ENCODE data around the gene TBC1D2.

Gene TBC1D2

DNA sequence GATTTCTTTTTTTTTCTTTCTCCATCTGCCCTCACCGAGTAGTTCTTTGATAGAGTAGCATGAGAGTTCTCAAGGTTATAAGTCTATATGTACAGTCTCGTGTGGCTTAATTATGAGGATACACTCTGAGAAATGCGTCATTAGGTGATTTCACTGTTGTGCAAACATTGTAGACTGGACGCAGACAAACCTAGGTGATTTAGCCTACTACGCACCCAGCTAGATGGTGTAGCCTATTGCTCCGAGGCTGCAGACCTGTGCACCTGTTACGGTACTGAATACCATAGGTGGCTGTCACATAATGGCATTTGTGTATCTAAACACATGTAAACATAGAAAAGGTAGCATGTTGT, 36.1 kb downstream of the TBC1D2 start:
- H3K27me3 ChIP-seq (ENCODE audit: insufficient read depth, low read length), result no peaks in the 10 kb centered on the region
- no peak overlapping the region for H2AFZ ChIP-seq (ENCODE audit: low read length)
- no peaks in the 10 kb centered on the region for H3K4me1 ChIP-seq (ENCODE audit: insufficient read depth, low read length, severe bottlenecking)
- H3K27ac ChIP-seq (ENCODE audit: low read depth, low read length, poor library complexity, severe bottlenecking), result no peak overlapping the region
- H3K79me2 ChIP-seq (ENCODE audit: insufficient read depth, low read length), result no peaks in the 10 kb centered on the region
- H3K9me2 ChIP-seq (ENCODE audit: low read depth, low read length), result no peaks in the 10 kb centered on the region
- no peaks in the 10 kb centered on the region for H3K9me3 ChIP-seq (ENCODE audit: low read length)
- TF ChIP-seq, protein P1, sequence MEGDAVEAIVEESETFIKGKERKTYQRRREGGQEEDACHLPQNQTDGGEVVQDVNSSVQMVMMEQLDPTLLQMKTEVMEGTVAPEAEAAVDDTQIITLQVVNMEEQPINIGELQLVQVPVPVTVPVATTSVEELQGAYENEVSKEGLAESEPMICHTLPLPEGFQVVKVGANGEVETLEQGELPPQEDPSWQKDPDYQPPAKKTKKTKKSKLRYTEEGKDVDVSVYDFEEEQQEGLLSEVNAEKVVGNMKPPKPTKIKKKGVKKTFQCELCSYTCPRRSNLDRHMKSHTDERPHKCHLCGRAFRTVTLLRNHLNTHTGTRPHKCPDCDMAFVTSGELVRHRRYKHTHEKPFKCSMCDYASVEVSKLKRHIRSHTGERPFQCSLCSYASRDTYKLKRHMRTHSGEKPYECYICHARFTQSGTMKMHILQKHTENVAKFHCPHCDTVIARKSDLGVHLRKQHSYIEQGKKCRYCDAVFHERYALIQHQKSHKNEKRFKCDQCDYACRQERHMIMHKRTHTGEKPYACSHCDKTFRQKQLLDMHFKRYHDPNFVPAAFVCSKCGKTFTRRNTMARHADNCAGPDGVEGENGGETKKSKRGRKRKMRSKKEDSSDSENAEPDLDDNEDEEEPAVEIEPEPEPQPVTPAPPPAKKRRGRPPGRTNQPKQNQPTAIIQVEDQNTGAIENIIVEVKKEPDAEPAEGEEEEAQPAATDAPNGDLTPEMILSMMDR (IDR thresholded peaks at IDR 0.05; ENCODE audit: low read length), result no peak
- TF ChIP-seq EZH2 (IDR thresholded peaks at IDR 0.05; ENCODE audit: borderline replicate concordance, low read length), result no peak
- no peaks in the 10 kb centered on the region for H4K20me1 ChIP-seq (ENCODE audit: insufficient read depth, low read length)
- H3K9ac ChIP-seq (ENCODE audit: low read length), result no peak overlapping the region
- no peak overlapping the region for H3K4me3 ChIP-seq (ENCODE audit: low read depth, low read length, poor library complexity, severe bottlenecking)
- no peaks in the 10 kb centered on the region for H3F3A ChIP-seq (ENCODE audit: insufficient read depth, low read length)
- no peak overlapping the region for H3K4me2 ChIP-seq (ENCODE audit: low read length)
- H3K36me3 ChIP-seq (ENCODE audit: insufficient read depth, low read length), result no peaks in the 10 kb centered on the region

- no peak overlapping the region for H3K4me2 ChIP-seq (ENCODE audit: low read length)
- no peak overlapping the region for H3K4me3 ChIP-seq (ENCODE audit: low read depth, low read length, poor library complexity, severe bottlenecking)
Observed at GRCh38 chr9:98218562-98219363, 36.7 kb downstream of the TBC1D2 start.

GRCh38 chr9:98217255-98217654, 38.2 kb downstream of the TBC1D2 start:
- H3K4me2 ChIP-seq (ENCODE audit: low read length), result no peak overlapping the region
- H3K9me2 ChIP-seq (ENCODE audit: low read depth, low read length), result no peaks in the 10 kb centered on the region
- no peaks in the 10 kb centered on the region for H3K36me3 ChIP-seq (ENCODE audit: insufficient read depth, low read length)
- no peak overlapping the region for H3K4me3 ChIP-seq (ENCODE audit: low read depth, low read length, poor library complexity, severe bottlenecking)
- no peaks in the 10 kb centered on the region for H3K4me1 ChIP-seq (ENCODE audit: insufficient read depth, low read length, severe bottlenecking)
- H2AFZ ChIP-seq (ENCODE audit: low read length), result no peak overlapping the region
- H4K20me1 ChIP-seq (ENCODE audit: insufficient read depth, low read length), result no peaks in the 10 kb centered on the region
- no peaks in the 10 kb centered on the region for H3K79me2 ChIP-seq (ENCODE audit: insufficient read depth, low read length)
- H3K27me3 ChIP-seq (ENCODE audit: insufficient read depth, low read length), result no peaks in the 10 kb centered on the region
- TF ChIP-seq EZH2 (IDR thresholded peaks at IDR 0.05; ENCODE audit: borderline replicate concordance, low read length), result no peak
- TF ChIP-seq, protein P1 (IDR thresholded peaks at IDR 0.05; ENCODE audit: low read length), result no peak
- no peaks in the 10 kb centered on the region for H3F3A ChIP-seq (ENCODE audit: insufficient read depth, low read length)
- H3K9ac ChIP-seq (ENCODE audit: low read length), result no peak overlapping the region
- no peaks in the 10 kb centered on the region for H3K9me3 ChIP-seq (ENCODE audit: low read length)
- H3K27ac ChIP-seq (ENCODE audit: low read depth, low read length, poor library complexity, severe bottlenecking), result no peak overlapping the region

More at GRCh38 chr9:98218562-98219363, 36.7 kb downstream of the TBC1D2 start:
- no peaks in the 10 kb centered on the region for H3K9me2 ChIP-seq (ENCODE audit: low read depth, low read length)
- no peak overlapping the region for H3K9ac ChIP-seq (ENCODE audit: low read length)
- H2AFZ ChIP-seq (ENCODE audit: low read length), result no peak overlapping the region
- no peak overlapping the region for H3K27ac ChIP-seq (ENCODE audit: low read depth, low read length, poor library complexity, severe bottlenecking)
- H3K36me3 ChIP-seq (ENCODE audit: insufficient read depth, low read length), result no peaks in the 10 kb centered on the region
- H3K9me3 ChIP-seq (ENCODE audit: low read length), result no peaks in the 10 kb centered on the region
- H3F3A ChIP-seq (ENCODE audit: insufficient read depth, low read length), result no peaks in the 10 kb centered on the region
- TF ChIP-seq, protein P1 (IDR thresholded peaks at IDR 0.05; ENCODE audit: low read length), result no peak
- no peak for TF ChIP-seq EZH2 (IDR thresholded peaks at IDR 0.05; ENCODE audit: borderline replicate concordance, low read length)
- no peaks in the 10 kb centered on the region for H3K4me1 ChIP-seq (ENCODE audit: insufficient read depth, low read length, severe bottlenecking)
- no peaks in the 10 kb centered on the region for H3K27me3 ChIP-seq (ENCODE audit: insufficient read depth, low read length)
- no peaks in the 10 kb centered on the region for H4K20me1 ChIP-seq (ENCODE audit: insufficient read depth, low read length)
- H3K79me2 ChIP-seq (ENCODE audit: insufficient read depth, low read length), result no peaks in the 10 kb centered on the region
